HepG2 (cell line): Measurements from ENCODE around the gene TREH. TPM values are rescaled to one million over a fixed set of nuclear protein-coding genes. Genes with fewer than 3 reads are reported as not detected.

ENCODE experiments used
- BORCS8-MEF2B ChIP-seq: sonication (generic); formaldehyde crosslinking; IDR thresholded peaks from 2 replicates; pipeline ENCODE4 v1.8.0; 2022; ENCODE audit warnings: mild to moderate bottlenecking, missing genetic modification reagents
- BRD4 ChIP-seq: sonication (generic); formaldehyde crosslinking; IDR thresholded peaks from 2 replicates; pipeline ENCODE4 v1.4.0; 2020; ENCODE audit warnings: missing genetic modification reagents
- CAMTA2 ChIP-seq: sonication (generic); formaldehyde crosslinking; IDR thresholded peaks from 2 replicates; pipeline ENCODE4 v1.4.0; 2020; ENCODE audit warnings: mild to moderate bottlenecking, missing genetic modification reagents, borderline replicate concordance
- CENPX ChIP-seq: sonication (generic); formaldehyde crosslinking; IDR thresholded peaks from 2 replicates; pipeline ENCODE4 v1.9.0; 2021; ENCODE audit warnings: mild to moderate bottlenecking, missing genetic modification reagents, moderate library complexity
- GABPB1 ChIP-seq: IDR thresholded peaks from 2 replicates; pipeline ENCODE4 v1.6.1; 2016; ENCODE audit warnings: mild to moderate bottlenecking, missing genetic modification reagents, moderate library complexity, missing compliant biosample characterization
- IRF9 ChIP-seq: sonication (generic); formaldehyde crosslinking; IDR thresholded peaks from 2 replicates; pipeline ENCODE4 v1.8.0; 2022; ENCODE audit warnings: missing genetic modification reagents, mild to moderate bottlenecking, borderline replicate concordance
- KMT2B ChIP-seq: IDR thresholded peaks from 2 replicates; pipeline ENCODE4 v1.6.1; 2016; ENCODE audit warnings: missing genetic modification reagents, missing compliant biosample characterization
- MED1 ChIP-seq: sonication (generic); formaldehyde crosslinking; IDR thresholded peaks from 2 replicates; pipeline ENCODE4 v1.4.0; 2020; ENCODE audit warnings: missing genetic modification reagents
- PBX3 ChIP-seq: sonication (generic); formaldehyde crosslinking; IDR thresholded peaks from 2 replicates; pipeline ENCODE4 v1.8.1; 2023; ENCODE audit warnings: missing genetic modification reagents, inconsistent platforms, borderline replicate concordance
- PPARG ChIP-seq: conservative IDR thresholded peaks from 2 replicates; pipeline ENCODE4 v1.6.1; 2016; ENCODE audit warnings: missing biosample characterization, missing genetic modification reagents
- PREB ChIP-seq: sonication (generic); formaldehyde crosslinking; IDR thresholded peaks from 2 replicates; pipeline ENCODE4 v1.4.0; 2020; ENCODE audit warnings: missing genetic modification reagents
- RAD21 ChIP-seq: fragments of 450-650 bp; formaldehyde crosslinking; IDR thresholded peaks from 2 replicates; pipeline ENCODE4 v1.5.0; 2020; ENCODE audit warnings: mild to moderate bottlenecking
- SIX4 ChIP-seq: sonication (generic); formaldehyde crosslinking; IDR thresholded peaks from 2 replicates; pipeline ENCODE4 v1.4.0; 2020; ENCODE audit warnings: missing genetic modification reagents
- SOX6 ChIP-seq, 2 experiments: fragments of 450-650 bp in 1 of 2; sonication (generic) in 1 of 2; formaldehyde crosslinking in 1 of 2; IDR thresholded peaks; 2 replicates each; pipeline versions ENCODE4 v1.4.0 to v1.6.1; 2017 to 2020; ENCODE audit warnings: antibody characterized with exemption in 1 of 2, mild to moderate bottlenecking in 1 of 2, missing genetic modification reagents in 1 of 2
- ZFP91 ChIP-seq: sonication (generic); formaldehyde crosslinking; IDR thresholded peaks from 2 replicates; pipeline ENCODE4 v1.9.0; 2022; ENCODE audit warnings: missing genetic modification reagents, mild to moderate bottlenecking, borderline replicate concordance
- ZNF430 ChIP-seq: sonication (generic); formaldehyde crosslinking; IDR thresholded peaks from 2 replicates; pipeline ENCODE4 v1.9.0; 2021; ENCODE audit warnings: mild to moderate bottlenecking, missing genetic modification reagents
- ZXDC ChIP-seq: sonication (generic); formaldehyde crosslinking; IDR thresholded peaks from 2 replicates; pipeline ENCODE4 v1.5.0; 2020; ENCODE audit warnings: mild to moderate bottlenecking, missing genetic modification reagents
- polyA plus RNA-seq, 8 experiments: library from polyadenylated mRNA; depleted of rRNA in 3 of 8; stranded (reverse) in 7 of 8; unstranded in 1 of 8; fragments of >200 nt; fragmentation: Illumina TruSeq in 4 of 8; extraction: Trizol in 4 of 8; gene quantifications; 2 replicates each; pipeline versions ENCODE4 v1.2.1 to v1.2.3, GENCODE V29; 2011 to 2016; ENCODE audit warnings: low read depth in 4 of 8, missing spikeins in 1 of 8, mixed read lengths in 1 of 8; ENCODE audit not compliant: insufficient read depth in 1 of 8
- total RNA-seq, 5 experiments: library from RNA; depleted of rRNA; stranded (reverse); fragments of >200 nt; fragmentation: Illumina TruSeq; extraction: Trizol; gene quantifications; 2 replicates each; pipeline ENCODE4 v1.2.3, GENCODE V29; 2016; ENCODE audit warnings: low read depth in 1 of 5
- TF ChIP-seq, protein P1 (sequence below): sonication (generic); formaldehyde crosslinking; IDR thresholded peaks from 2 replicates; pipeline ENCODE4 v1.5.0; 2020; ENCODE audit warnings: missing genetic modification reagents

TREH gene
- total and polyA plus RNA-seq, 2 of the 13 experiments (the other 11 are each of a cell fraction or from before 2014, with no cell fraction given) = 0.53 to 0.86 TPM

GRCh38 chr11:118620529-118621070 is 58.9 kb downstream of the TREH start (continued):
- no peak for TF ChIP-seq PREB (CRISPR knock-in tag)
- no peak for TF ChIP-seq CENPX
- no peak for TF ChIP-seq PBX3 (CRISPR knock-in tag)
- peak; percentile 86 for TF ChIP-seq ZFP91 (CRISPR knock-in tag)
- no peak for TF ChIP-seq SOX6 (IDR thresholded peaks at IDR 0.05)
- TF ChIP-seq SOX6 (CRISPR knock-in tag; IDR thresholded peaks at IDR 0.05) = peak; percentile 69
- TF ChIP-seq KMT2B (CRISPR knock-in tag) = no peak; the same call in 1 of the 2 replicates
- TF ChIP-seq, protein P1, sequence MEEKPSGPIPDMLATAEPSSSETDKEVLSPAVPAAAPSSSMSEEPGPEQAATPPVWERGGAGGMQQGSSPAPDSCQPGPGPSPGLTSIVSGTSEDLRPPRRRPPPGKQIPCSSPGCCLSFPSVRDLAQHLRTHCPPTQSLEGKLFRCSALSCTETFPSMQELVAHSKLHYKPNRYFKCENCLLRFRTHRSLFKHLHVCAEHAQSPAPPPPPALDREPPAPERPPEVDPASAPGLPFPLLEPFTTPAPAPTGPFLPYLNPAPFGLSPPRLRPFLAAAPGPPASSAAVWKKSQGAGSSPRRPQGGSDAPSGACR (CRISPR knock-in tag) = no peak
- TF ChIP-seq PPARG (CRISPR knock-in tag) = no peak; the same call in 1 of the 2 replicates
- 0 out of 2 replicates have a peak, but pooled peaks have one; percentile 27 for TF ChIP-seq RAD21
- peak; percentile 87; the same call in 1 of the 2 replicates for TF ChIP-seq ZXDC (CRISPR knock-in tag)
- TF ChIP-seq MED1 (CRISPR knock-in tag) = peak; percentile 67
- TF ChIP-seq CAMTA2 (CRISPR knock-in tag) = no peak
- TF ChIP-seq BORCS8-MEF2B (CRISPR knock-in tag) = no peak
- no peak; the same call in 1 of the 2 replicates for TF ChIP-seq IRF9
- no peak for TF ChIP-seq BRD4 (CRISPR knock-in tag)
- peak; percentile 94 for TF ChIP-seq ZNF430 (CRISPR knock-in tag)
- TF ChIP-seq SIX4 = no peak
- peak; percentile 87 for TF ChIP-seq GABPB1 (CRISPR knock-in tag)
